ENCODE data around the gene AOX1.

GRCh38 chr2:200620606-200621390 lies 35.0 kb downstream of the AOX1 start:
- TF ChIP-seq CTCF (IDR thresholded peaks at IDR 0.05; ENCODE audit: low read length): no peak
- TF ChIP-seq EZH2 (IDR thresholded peaks at IDR 0.05; ENCODE audit: borderline replicate concordance, low read length): no peak

Measured in OCI-LY1 (cell line).